Nephron progenitor cell (in vitro differentiated cells): Measurements from ENCODE around the gene PGPEP1.

Experiments
- DNase-seq: peaks from one replicate; pipeline ENCODE4 v3.0.0; 2021
- H3K27ac Mint-ChIP-seq: 2 replicates; pipeline ENCODE4 v1.8.0; 2021; ENCODE audit warnings: mild to moderate bottlenecking, moderate library complexity, mixed read lengths
- H3K27me3 Mint-ChIP-seq: 2 replicates; pipeline ENCODE4 v1.8.0; 2021; ENCODE audit warnings: mild to moderate bottlenecking, low read depth, mixed read lengths; ENCODE audit not compliant: poor library complexity
- H3K36me3 Mint-ChIP-seq: 2 replicates; pipeline ENCODE4 v1.8.0; 2021; ENCODE audit warnings: low read depth, mixed read lengths
- H3K4me1 Mint-ChIP-seq: 2 replicates; pipeline ENCODE4 v1.8.0; 2021; ENCODE audit warnings: mixed read lengths
- H3K4me3 Mint-ChIP-seq: 2 replicates; pipeline ENCODE4 v1.8.0; 2021; ENCODE audit warnings: mild to moderate bottlenecking, moderate library complexity, mixed read lengths
- H3K9me3 Mint-ChIP-seq: 2 replicates; pipeline ENCODE4 v1.8.0; 2021; ENCODE audit warnings: mild to moderate bottlenecking, moderate library complexity, mixed read lengths
- CTCF ChIP-seq: fragments of 200-600 bp; sonication (generic); IDR thresholded peaks from 2 replicates; pipeline ENCODE4 v1.5.0; 2021; ENCODE audit warnings: antibody characterized with exemption

Gene PGPEP1

GRCh38 chr19:18317961-18318800 is 22.2 kb upstream of the PGPEP1 start:
- no peaks in the 10 kb centered on the region for H3K9me3 Mint-ChIP-seq
- H3K4me1 Mint-ChIP-seq, result peaks cover 40% of the 10 kb centered on the region
- no peak overlapping the region for H3K4me3 Mint-ChIP-seq
- no peak for DNase-seq
- peaks cover 6% of the 10 kb centered on the region for H3K27me3 Mint-ChIP-seq
- H3K27ac Mint-ChIP-seq, result peak overlapping the region; percentile 80
- H3K36me3 Mint-ChIP-seq, result peaks cover 11% of the 10 kb centered on the region
- no peak for TF ChIP-seq CTCF

- H3K27ac Mint-ChIP-seq, result peak overlapping the region; percentile 59
- peaks cover 6% of the 10 kb centered on the region for H3K36me3 Mint-ChIP-seq
- peaks cover 51% of the 10 kb centered on the region for H3K4me1 Mint-ChIP-seq
- H3K27me3 Mint-ChIP-seq, result peaks cover 6% of the 10 kb centered on the region
- TF ChIP-seq CTCF, result no peak
- H3K9me3 Mint-ChIP-seq, result no peaks in the 10 kb centered on the region
- peak overlapping the region; percentile 54 for H3K4me3 Mint-ChIP-seq
- no peak for DNase-seq
These were observed 20.7 kb upstream of the PGPEP1 start for GRCh38 chr19:18319591-18320135.

- Mint-ChIP-seq H3K4me1 (peaks cover 51% of the 10 kb centered on the region), H3K9me3 (no peaks in the 10 kb centered on the region), H3K36me3 (peaks cover 6% of the 10 kb centered on the region), H3K4me3 (peak overlapping the region; percentile 84), H3K27ac (no peak overlapping the region), H3K27me3 (peaks cover 6% of the 10 kb centered on the region)
- no peak for DNase-seq
- no peak for TF ChIP-seq CTCF
These were observed 19.3 kb upstream of the PGPEP1 start for GRCh38 chr19:18320865-18321733.

- Mint-ChIP-seq H3K4me1 (peaks cover 51% of the 10 kb centered on the region), H3K9me3 (no peaks in the 10 kb centered on the region), H3K27me3 (peaks cover 6% of the 10 kb centered on the region), H3K27ac (peak overlapping the region; percentile 67), H3K4me3 (peak overlapping the region; percentile 84), H3K36me3 (peaks cover 6% of the 10 kb centered on the region)
- TF ChIP-seq CTCF, result no peak
- no peak for DNase-seq
These were observed 18.7 kb upstream of the PGPEP1 start for GRCh38 chr19:18321734-18322102.

- H3K4me1 Mint-ChIP-seq, result peaks cover 51% of the 10 kb centered on the region
- peaks cover 6% of the 10 kb centered on the region for H3K27me3 Mint-ChIP-seq
- peak; percentile 57 for DNase-seq
- TF ChIP-seq CTCF, result no peak
- H3K36me3 Mint-ChIP-seq, result peaks cover 6% of the 10 kb centered on the region
- peak overlapping the region; percentile 84 for H3K4me3 Mint-ChIP-seq
- peak overlapping the region; percentile 67 for H3K27ac Mint-ChIP-seq
- H3K9me3 Mint-ChIP-seq, result no peaks in the 10 kb centered on the region
These were observed 18.1 kb upstream of the PGPEP1 start for GRCh38 chr19:18322318-18322758.
